ENCODE measurements around the gene PPFIBP1. TPM values are rescaled to one million over a fixed set of nuclear protein-coding genes. Genes with fewer than 3 reads are reported as not detected.
A peak's percentile ranks its signal among the peaks of the same experiment; 100 is the strongest.

Gene PPFIBP1
- total and polyA plus RNA-seq, 2 of the 13 experiments (the other 11 are each of a cell fraction or from before 2014, with no cell fraction given) = 16.2 to 21.8 TPM

- TF ChIP-seq ZBTB7A (CRISPR knock-in tag; IDR thresholded peaks at IDR 0.05) (0 out of 2 replicates have a peak, but pooled peaks have one; percentile 56), TCF7 (IDR thresholded peaks at IDR 0.05; ENCODE audit: low read depth) (no peak), ZNF292 (CRISPR knock-in tag; IDR thresholded peaks at IDR 0.05; ENCODE audit: borderline replicate concordance, low read depth) (no peak; the same call in 1 of the 2 replicates), JUNB (CRISPR knock-in tag; IDR thresholded peaks at IDR 0.05; ENCODE audit: borderline replicate concordance) (peak; percentile 41; the same call in 1 of the 2 replicates), GABPB1 (CRISPR knock-in tag; IDR thresholded peaks at IDR 0.05) (peak; percentile 87), ZNF280D (CRISPR knock-in tag; IDR thresholded peaks at IDR 0.05) (peak; percentile 62; the same call in 1 of the 2 replicates), JUN (CRISPR knock-in tag; IDR thresholded peaks at IDR 0.05) (peak; percentile 52; the same call in 1 of the 2 replicates), ZNF512B (CRISPR knock-in tag; IDR thresholded peaks at IDR 0.05; ENCODE audit: borderline replicate concordance) (no peak), ZNF160 (CRISPR knock-in tag; IDR thresholded peaks at IDR 0.05) (peak; percentile 93), ZNF343 (CRISPR knock-in tag; IDR thresholded peaks at IDR 0.05) (peak; percentile 76; the same call in 1 of the 2 replicates), BRCA1 (CRISPR knock-in tag; IDR thresholded peaks at IDR 0.05) (peak; percentile 94), GABPA (IDR thresholded peaks at IDR 0.05; ENCODE audit: low read depth, low read length) (no peak), GABPA (CRISPR knock-in tag; IDR thresholded peaks at IDR 0.05; ENCODE audit: low read depth) (peak; percentile 13; the same call in 1 of the 2 replicates), ZNF576 (CRISPR knock-in tag; IDR thresholded peaks at IDR 0.05) (0 out of 2 replicates have a peak, but pooled peaks have one; percentile 90), ZBTB21 (CRISPR knock-in tag; IDR thresholded peaks at IDR 0.05) (no peak), HBP1 (CRISPR knock-in tag; IDR thresholded peaks at IDR 0.05; ENCODE audit: low read depth) (peak; percentile 89; the same call in 1 of the 2 replicates), SAFB2 (CRISPR knock-in tag; IDR thresholded peaks at IDR 0.05; ENCODE audit: borderline replicate concordance, low read depth) (no peak), ZNF556 (CRISPR knock-in tag; IDR thresholded peaks at IDR 0.05; ENCODE audit: borderline replicate concordance) (peak; percentile 96), AGO1 (IDR thresholded peaks at IDR 0.05; ENCODE audit: low read depth, low read length, poor library complexity, severe bottlenecking) (peak; percentile 62), NBN (conservative IDR thresholded peaks at IDR 0.05) (no peak)
Observed at GRCh38 chr12:27710592-27711316, 186.7 kb downstream of the PPFIBP1 start, which contains the start of gene MRPS35 (continued).
